Progenitor cell of endocrine pancreas (in vitro differentiated cells): ENCODE measurements around the gene OSBPL10. TPM values are rescaled to one million over a fixed set of nuclear protein-coding genes. Genes with fewer than 3 reads are reported as not detected.

ENCODE experiments used
- DNase-seq: peaks from one replicate; pipeline ENCODE4 v3.0.0; 2021; ENCODE audit warnings: low spot score; ENCODE audit not compliant: unreplicated experiment
- H3K27ac Mint-ChIP-seq: 2 replicates; pipeline ENCODE4 v1.8.0; 2021; ENCODE audit warnings: mild to moderate bottlenecking, moderate library complexity, mixed read lengths
- H3K27me3 Mint-ChIP-seq: 2 replicates; pipeline ENCODE4 v1.8.0; 2021; ENCODE audit warnings: mixed read lengths
- H3K36me3 Mint-ChIP-seq: 2 replicates; pipeline ENCODE4 v1.8.0; 2022; ENCODE audit warnings: mixed read lengths; ENCODE audit not compliant: insufficient read depth
- H3K4me1 Mint-ChIP-seq: 2 replicates; pipeline ENCODE4 v1.8.0; 2021; ENCODE audit warnings: low read depth, mixed read lengths
- H3K4me3 Mint-ChIP-seq: 2 replicates; pipeline ENCODE4 v1.8.0; 2021; ENCODE audit warnings: low read depth, mild to moderate bottlenecking, moderate library complexity, mixed read lengths
- H3K9me3 Mint-ChIP-seq: 2 replicates; pipeline ENCODE4 v1.8.0; 2021; ENCODE audit warnings: low read depth, mixed read lengths
- total RNA-seq: library from RNA; stranded (reverse); gene quantifications from 2 replicates; pipeline ENCODE4 v1.2.1, GENCODE V29; 2021
- TF ChIP-seq, protein P1 (sequence below): fragments of 200-600 bp; sonication (generic); IDR thresholded peaks from one replicate; pipeline ENCODE4 v1.5.0; 2021; ENCODE audit warnings: antibody characterized with exemption, mild to moderate bottlenecking; ENCODE audit not compliant: unreplicated experiment

OSBPL10 gene
- total RNA-seq, 1 donor from 2014 or later: 25.2 TPM

DNA sequence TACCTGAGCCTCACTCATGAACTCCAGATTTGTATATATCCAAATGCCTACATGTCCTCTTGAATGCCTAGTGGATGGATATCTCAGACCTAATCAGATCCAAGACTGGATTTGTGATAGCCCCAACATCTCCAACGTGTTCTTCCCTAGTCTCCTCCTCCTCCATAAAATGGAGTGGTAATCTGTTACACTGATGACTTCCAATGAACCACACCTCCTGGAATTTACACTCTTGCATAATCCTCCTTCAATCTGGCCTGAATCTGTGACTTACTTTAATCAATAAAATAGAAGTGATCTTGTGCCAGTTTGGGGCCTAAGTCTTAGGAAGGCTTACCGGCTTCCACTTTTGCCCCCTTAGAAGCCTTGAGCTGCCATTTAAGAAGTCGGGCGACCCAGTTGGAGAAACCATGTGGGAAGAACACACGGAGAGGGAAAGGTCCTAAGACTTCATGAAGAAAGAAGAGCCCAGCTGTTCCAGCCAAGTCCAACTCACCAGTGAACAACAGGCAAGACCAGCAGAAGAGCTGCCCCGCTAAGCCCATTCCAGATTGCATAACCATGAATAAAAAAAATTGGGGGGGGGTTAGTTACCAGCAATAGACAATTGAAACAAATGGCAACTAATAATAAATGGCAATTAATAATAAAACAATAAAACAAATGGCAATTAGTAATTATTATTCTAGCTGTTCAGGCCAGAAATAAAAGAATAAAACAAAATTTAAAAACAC lies 284.1 kb downstream of the OSBPL10 start:
- H3K9me3 Mint-ChIP-seq: no peaks in the 10 kb centered on the region
- no peaks in the 10 kb centered on the region for H3K27me3 Mint-ChIP-seq
- DNase-seq: no peak
- no peak overlapping the region for H3K27ac Mint-ChIP-seq
- H3K4me3 Mint-ChIP-seq: no peak overlapping the region
- TF ChIP-seq, protein P1, sequence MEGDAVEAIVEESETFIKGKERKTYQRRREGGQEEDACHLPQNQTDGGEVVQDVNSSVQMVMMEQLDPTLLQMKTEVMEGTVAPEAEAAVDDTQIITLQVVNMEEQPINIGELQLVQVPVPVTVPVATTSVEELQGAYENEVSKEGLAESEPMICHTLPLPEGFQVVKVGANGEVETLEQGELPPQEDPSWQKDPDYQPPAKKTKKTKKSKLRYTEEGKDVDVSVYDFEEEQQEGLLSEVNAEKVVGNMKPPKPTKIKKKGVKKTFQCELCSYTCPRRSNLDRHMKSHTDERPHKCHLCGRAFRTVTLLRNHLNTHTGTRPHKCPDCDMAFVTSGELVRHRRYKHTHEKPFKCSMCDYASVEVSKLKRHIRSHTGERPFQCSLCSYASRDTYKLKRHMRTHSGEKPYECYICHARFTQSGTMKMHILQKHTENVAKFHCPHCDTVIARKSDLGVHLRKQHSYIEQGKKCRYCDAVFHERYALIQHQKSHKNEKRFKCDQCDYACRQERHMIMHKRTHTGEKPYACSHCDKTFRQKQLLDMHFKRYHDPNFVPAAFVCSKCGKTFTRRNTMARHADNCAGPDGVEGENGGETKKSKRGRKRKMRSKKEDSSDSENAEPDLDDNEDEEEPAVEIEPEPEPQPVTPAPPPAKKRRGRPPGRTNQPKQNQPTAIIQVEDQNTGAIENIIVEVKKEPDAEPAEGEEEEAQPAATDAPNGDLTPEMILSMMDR: no peak
- H3K4me1 Mint-ChIP-seq: no peaks in the 10 kb centered on the region
- peaks cover 6% of the 10 kb centered on the region for H3K36me3 Mint-ChIP-seq

DNA sequence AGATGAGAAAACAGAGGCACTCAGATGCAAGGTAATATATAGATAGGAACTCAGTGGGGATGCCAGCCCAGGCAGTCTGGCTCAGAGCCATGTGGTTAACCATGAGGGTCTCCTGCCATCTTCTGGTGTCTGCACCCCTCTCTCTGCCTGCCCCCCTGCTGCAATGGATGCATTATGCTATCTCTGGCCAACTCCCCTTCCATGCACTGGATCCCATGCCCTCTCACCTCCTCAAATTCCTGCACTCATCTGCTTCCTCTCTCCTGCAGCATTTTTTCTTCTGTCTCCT lies 285.1 kb downstream of the OSBPL10 start:
- H3K36me3 Mint-ChIP-seq: peaks cover 3% of the 10 kb centered on the region
- no peaks in the 10 kb centered on the region for H3K9me3 Mint-ChIP-seq
- no peak for DNase-seq
- no peaks in the 10 kb centered on the region for H3K27me3 Mint-ChIP-seq
- no peak overlapping the region for H3K4me3 Mint-ChIP-seq
- TF ChIP-seq, protein P1: no peak
- no peak overlapping the region for H3K27ac Mint-ChIP-seq
- no peaks in the 10 kb centered on the region for H3K4me1 Mint-ChIP-seq

DNA sequence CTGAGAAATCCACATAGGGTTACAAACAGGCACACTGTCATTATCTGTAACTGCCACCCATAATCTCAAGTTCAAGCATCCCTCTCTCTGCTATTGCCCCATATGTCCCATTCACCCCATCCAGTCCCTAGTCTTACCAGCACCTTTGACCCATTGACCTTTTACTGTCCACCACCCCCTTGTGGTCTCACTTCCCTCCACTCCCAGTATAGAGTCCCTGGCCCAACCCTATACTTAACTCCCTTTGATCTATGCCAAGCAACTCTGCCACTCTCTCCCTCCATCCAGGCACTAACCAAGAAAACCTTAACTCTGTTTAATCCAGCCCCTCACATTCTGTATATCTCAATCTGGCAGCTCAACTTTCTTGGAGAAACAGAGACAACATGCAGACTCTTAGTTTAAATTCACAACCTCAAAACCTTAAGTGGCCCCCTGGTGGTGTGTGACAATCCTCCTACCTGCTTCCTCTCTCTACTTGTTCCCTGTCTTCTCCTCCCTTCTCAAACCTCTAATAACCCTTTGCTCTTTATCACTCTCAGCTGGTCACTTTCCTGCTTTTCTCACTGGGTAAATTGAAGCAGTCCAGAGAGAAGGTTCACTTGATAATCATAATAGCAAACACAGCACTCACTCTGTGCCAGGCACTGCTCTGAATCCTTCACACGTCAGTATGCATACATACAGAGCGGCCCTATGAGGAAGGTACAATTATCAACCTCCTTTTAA lies 285.6 kb downstream of the OSBPL10 start:
- H3K4me3 Mint-ChIP-seq: no peak overlapping the region
- peaks cover 4% of the 10 kb centered on the region for H3K36me3 Mint-ChIP-seq
- H3K27me3 Mint-ChIP-seq: no peaks in the 10 kb centered on the region
- DNase-seq: no peak
- H3K4me1 Mint-ChIP-seq: no peaks in the 10 kb centered on the region
- TF ChIP-seq, protein P1: peak; percentile 47
- H3K9me3 Mint-ChIP-seq: no peaks in the 10 kb centered on the region
- no peak overlapping the region for H3K27ac Mint-ChIP-seq

DNA sequence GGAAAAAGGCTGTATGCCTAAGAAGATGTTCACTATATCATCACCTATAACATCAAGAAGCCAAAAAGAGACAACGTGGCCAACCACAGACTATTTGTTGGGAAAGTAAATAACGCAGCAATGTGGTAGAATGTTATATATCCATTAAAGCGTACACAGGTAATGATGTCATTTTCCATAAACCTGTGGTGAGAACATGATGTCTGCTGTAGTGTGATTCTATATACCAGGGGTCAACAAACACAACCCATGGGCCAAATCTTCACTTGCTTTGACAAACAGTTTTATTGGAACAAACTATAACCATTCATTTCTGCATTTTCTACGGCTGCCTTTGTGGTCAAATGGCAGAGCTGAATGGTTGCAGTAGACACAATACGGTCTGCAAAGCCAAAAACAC lies 287.7 kb downstream of the OSBPL10 start:
- Mint-ChIP-seq H3K27me3 (no peaks in the 10 kb centered on the region), H3K4me1 (no peaks in the 10 kb centered on the region), H3K9me3 (peaks cover 10% of the 10 kb centered on the region), H3K27ac (no peak overlapping the region), H3K36me3 (peaks cover 13% of the 10 kb centered on the region), H3K4me3 (no peak overlapping the region)
- TF ChIP-seq, protein P1: no peak
- no peak for DNase-seq

DNA sequence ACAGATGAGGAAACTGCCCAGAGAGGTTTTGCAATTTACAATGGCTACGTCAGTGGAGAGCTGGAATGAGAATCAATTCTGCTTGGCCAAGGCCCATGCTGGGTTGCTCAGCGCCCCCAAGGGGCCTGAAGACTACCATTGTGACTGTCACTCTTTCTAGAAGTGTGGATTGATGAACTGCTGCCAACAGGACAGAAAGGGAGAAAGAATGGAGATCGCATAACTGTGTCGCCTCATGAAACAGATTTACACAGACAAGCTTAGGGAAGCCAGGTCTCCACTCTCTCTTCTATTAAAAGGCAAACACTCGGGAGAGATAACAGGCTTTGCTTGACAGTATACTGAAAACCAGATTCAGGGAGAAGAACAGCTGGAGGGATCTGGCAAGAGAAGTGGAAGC lies 288.3 kb downstream of the OSBPL10 start:
- peaks cover 13% of the 10 kb centered on the region for H3K36me3 Mint-ChIP-seq
- no peaks in the 10 kb centered on the region for H3K27me3 Mint-ChIP-seq
- no peak overlapping the region for H3K27ac Mint-ChIP-seq
- H3K4me1 Mint-ChIP-seq: no peaks in the 10 kb centered on the region
- TF ChIP-seq, protein P1: no peak
- DNase-seq: no peak
- no peak overlapping the region for H3K4me3 Mint-ChIP-seq
- H3K9me3 Mint-ChIP-seq: peaks cover 10% of the 10 kb centered on the region
